Uterus (tissue), 2 donors: ENCODE data around the gene SMAD1.

Source experiments
- CTCF ChIP-seq, 4 experiments: fragments of 200-600 bp in 2 of 4; fragments of 450-650 bp in 2 of 4; sonication (generic) in 2 of 4; IDR thresholded peaks; one replicate each; pipeline ENCODE4 v1.5.1; 2016 to 2019; ENCODE audit warnings: antibody characterized with exemption in 4 of 4, mild to moderate bottlenecking in 2 of 4, moderate library complexity in 1 of 4
- POLR2A ChIP-seq, 2 donors: fragments of 450-650 bp; IDR thresholded peaks; one replicate each; pipeline ENCODE4 v1.6.1; 2016; ENCODE audit warnings: antibody characterized with exemption in 2 of 2, mild to moderate bottlenecking in 1 of 2, moderate library complexity in 1 of 2

GRCh38 chr4:145540235-145540634, 58.6 kb downstream of the SMAD1 start:
- no peak for TF ChIP-seq CTCF (IDR thresholded peaks at IDR 0.05)
- TF ChIP-seq POLR2A (IDR thresholded peaks at IDR 0.05), result no peak
